HL-60 (cell line): ENCODE data around the gene MVD.

Source experiments
- DNase-seq, 2 experiments: peaks; one replicate each; pipeline ENCODE4 v3.0.0-alpha.2; 2010 to 2020; ENCODE audit warnings: low read depth in 1 of 2, low spot score in 1 of 2
- H3K27ac ChIP-seq: fragments of 250-450 bp; sonication (Bioruptor Pico); replicated peaks from 2 replicates; pipeline ENCODE4 v1.5.1; 2020; ENCODE audit warnings: mild to moderate bottlenecking, moderate library complexity
- H3K27me3 ChIP-seq: fragments of 250-450 bp; sonication (Bioruptor Pico); 2 replicates; pipeline ENCODE4 v1.5.1; 2021; ENCODE audit warnings: mild to moderate bottlenecking, moderate library complexity; ENCODE audit not compliant: insufficient read depth, poor library complexity, severe bottlenecking
- H3K4me3 ChIP-seq: replicated peaks from 2 replicates; pipeline ENCODE4 v1.5.1; 2011; ENCODE audit warnings: mild to moderate bottlenecking, control low read depth, low read length; ENCODE audit not compliant: insufficient read depth
- CTCF ChIP-seq: IDR thresholded peaks from one replicate; pipeline ENCODE4 v1.5.1; 2011; ENCODE audit warnings: low read length, control low read depth, inconsistent platforms; ENCODE audit not compliant: insufficient read depth
- GABPA ChIP-seq: IDR thresholded peaks from 2 replicates; pipeline ENCODE4 v1.6.1; 2012; ENCODE audit warnings: low read depth
- POLR2AphosphoS5 ChIP-seq: IDR thresholded peaks from 2 replicates; pipeline ENCODE4 v1.6.1; 2012; ENCODE audit warnings: low read depth
- REST ChIP-seq: IDR thresholded peaks from 2 replicates; pipeline ENCODE4 v1.6.1; 2012; ENCODE audit warnings: low read depth; ENCODE audit not compliant: insufficient replicate concordance
- SPI1 ChIP-seq: IDR thresholded peaks from 2 replicates; pipeline ENCODE4 v1.6.1; 2012; ENCODE audit warnings: low read depth, mild to moderate bottlenecking, borderline replicate concordance

Gene MVD

GRCh38 chr16:88652762-88653063 lies 10.2 kb downstream of the MVD start:
- no peak for TF ChIP-seq GABPA
- no peak for TF ChIP-seq SPI1
- no peak for TF ChIP-seq CTCF
- TF ChIP-seq REST: no peak
- TF ChIP-seq POLR2AphosphoS5: no peak
- no peaks in the 10 kb centered on the region for H3K27me3 ChIP-seq
- H3K27ac ChIP-seq: no peak overlapping the region
- H3K4me3 ChIP-seq: no peak overlapping the region
- no peak for DNase-seq

GRCh38 chr16:88651989-88652761 lies 10.7 kb downstream of the MVD start:
- no peak for DNase-seq
- Histone ChIP-seq H3K27ac (no peak overlapping the region), H3K4me3 (no peak overlapping the region), H3K27me3 (no peaks in the 10 kb centered on the region)
- TF ChIP-seq POLR2AphosphoS5 (no peak), SPI1 (no peak), CTCF (no peak), GABPA (no peak), REST (no peak)

- TF ChIP-seq SPI1 (no peak), POLR2AphosphoS5 (no peak), GABPA (no peak), REST (no peak), CTCF (no peak)
- no peak for DNase-seq
- Histone ChIP-seq H3K4me3 (no peak overlapping the region; the same call in 1 of the 2 replicates), H3K27ac (no peak overlapping the region; the same call in 1 of the 2 replicates), H3K27me3 (no peaks in the 10 kb centered on the region)
Measured at GRCh38 chr16:88651276-88651988, 11.5 kb downstream of the MVD start.
